NCI-H345 treated with DMSO at 0.1 percent for 48 hours (cell line): ENCODE results near the gene WFS1.

Experiments
- DNase-seq: peaks from one replicate; lab custom pipeline; 2025; ENCODE audit not compliant: unreplicated experiment; lab: John Stamatoyannopoulos, UW

WFS1 gene

GRCh38 chr4:6279582-6280289, 10.1 kb downstream of the WFS1 start:
- no peak for DNase-seq

GRCh38 chr4:6280365-6280996, 10.8 kb downstream of the WFS1 start:
- no peak for DNase-seq

GRCh38 chr4:6281436-6282313, 12.0 kb downstream of the WFS1 start:
- no peak for DNase-seq

- no peak for DNase-seq
Measured at GRCh38 chr4:6282314-6282771, 12.7 kb downstream of the WFS1 start.

- no peak for DNase-seq
Measured at GRCh38 chr4:6283282-6283681, 13.6 kb downstream of the WFS1 start.

- no peak for DNase-seq
Measured at GRCh38 chr4:6287017-6287788, 17.6 kb downstream of the WFS1 start.

- no peak for DNase-seq
Measured at GRCh38 chr4:6288342-6288741, 18.7 kb downstream of the WFS1 start.

GRCh38 chr4:6288871-6289270, 19.2 kb downstream of the WFS1 start:
- DNase-seq = no peak

GRCh38 chr4:6290256-6290655, 20.6 kb downstream of the WFS1 start:
- DNase-seq = no peak

- DNase-seq = no peak
Measured at GRCh38 chr4:6290769-6291547, 21.3 kb downstream of the WFS1 start.

GRCh38 chr4:6291784-6292297, 22.2 kb downstream of the WFS1 start:
- no peak for DNase-seq

GRCh38 chr4:6292376-6293096, 22.9 kb downstream of the WFS1 start:
- DNase-seq = no peak

- no peak for DNase-seq
Measured at GRCh38 chr4:6293097-6293445, 23.4 kb downstream of the WFS1 start.

- DNase-seq = no peak
Measured at GRCh38 chr4:6293661-6294060, 24.0 kb downstream of the WFS1 start.

- no peak for DNase-seq
Measured at GRCh38 chr4:6294705-6295421, 25.2 kb downstream of the WFS1 start.

GRCh38 chr4:6295495-6295894, 25.8 kb downstream of the WFS1 start:
- DNase-seq = no peak

- DNase-seq = no peak
Measured at GRCh38 chr4:6296026-6296425, 26.4 kb downstream of the WFS1 start.

- no peak for DNase-seq
Measured at GRCh38 chr4:6297266-6297815, 27.7 kb downstream of the WFS1 start.

GRCh38 chr4:6298035-6298434, 28.4 kb downstream of the WFS1 start:
- DNase-seq = no peak
